ENCODE data around the gene PLEKHA6. TPM values are rescaled to one million over a fixed set of nuclear protein-coding genes. Genes with fewer than 3 reads are reported as not detected.

Gene PLEKHA6
- 4.1 TPM for total RNA-seq

GRCh38 chr1:204359474-204360255 lies at the start of gene PLEKHA6:
TSS of gene PLEKHA6 (minus strand) at chr1:204359929. CDS start at chr1:204273727, 86,202 bp downstream.
- no peak for DNase-seq

GRCh38 chr1:204409123-204409522 lies 49.4 kb upstream of the PLEKHA6 start:
- DNase-seq = no peak

GRCh38 chr1:204408602-204409001 lies 48.9 kb upstream of the PLEKHA6 start:
- no peak for DNase-seq

GRCh38 chr1:204408074-204408507 lies 48.4 kb upstream of the PLEKHA6 start:
- DNase-seq = peak; percentile 50

GRCh38 chr1:204407295-204407971 lies 47.7 kb upstream of the PLEKHA6 start:
- no peak for DNase-seq

- DNase-seq = no peak
These were observed 46.9 kb upstream of the PLEKHA6 start for GRCh38 chr1:204406621-204407020.

- DNase-seq = no peak
These were observed 46.3 kb upstream of the PLEKHA6 start for GRCh38 chr1:204405988-204406387.

- DNase-seq = no peak
These were observed 44.9 kb upstream of the PLEKHA6 start for GRCh38 chr1:204404629-204405028.

GRCh38 chr1:204402391-204402790 lies 42.7 kb upstream of the PLEKHA6 start:
- DNase-seq = no peak

GRCh38 chr1:204401730-204402129 lies 42.0 kb upstream of the PLEKHA6 start:
- no peak for DNase-seq

GRCh38 chr1:204400882-204401510 lies 41.3 kb upstream of the PLEKHA6 start:
- DNase-seq = no peak

- peak; percentile 14 for DNase-seq
These were observed 38.7 kb upstream of the PLEKHA6 start for GRCh38 chr1:204398197-204399125.

- DNase-seq = no peak
These were observed 36.4 kb upstream of the PLEKHA6 start for GRCh38 chr1:204396015-204396583.

GRCh38 chr1:204391629-204392028 lies 31.9 kb upstream of the PLEKHA6 start:
- DNase-seq = no peak

GRCh38 chr1:204390751-204391466 lies 31.2 kb upstream of the PLEKHA6 start:
- DNase-seq = no peak

- DNase-seq = no peak
These were observed 26.0 kb upstream of the PLEKHA6 start for GRCh38 chr1:204385727-204386126.

- no peak for DNase-seq
These were observed 25.1 kb upstream of the PLEKHA6 start for GRCh38 chr1:204384636-204385352.

- DNase-seq = no peak
These were observed 23.6 kb upstream of the PLEKHA6 start for GRCh38 chr1:204383163-204383904.

- no peak for DNase-seq
These were observed 23.0 kb upstream of the PLEKHA6 start for GRCh38 chr1:204382714-204383083.

All from skin of body (tissue), 2 donors.